A549 (cell line): ENCODE measurements around the gene RANBP9. TPM values are rescaled to one million over a fixed set of nuclear protein-coding genes. Genes with fewer than 3 reads are reported as not detected.
A peak's percentile ranks its signal among the peaks of the same experiment; 100 is the strongest.

Source experiments
- ATAC-seq, 2 experiments: fragments of 200-7000 bp in 1 of 2; fragments of >200 bp in 1 of 2; cut with Nextera tagmentation in 1 of 2; cut with Tn5 transposase in 1 of 2; 3 replicates each; pipeline versions ENCODE4 v1.8.0 to v1.9.1; 2018 to 2020; ENCODE audit warnings: mild to moderate bottlenecking in 1 of 2, moderate library complexity in 1 of 2
- CTCF ChIA-PET: fragments of 300-600 bp; sonication (Branson Sonifier 250); formaldehyde crosslinking; extraction: SDS; loops from one replicate; lab custom pipeline; 2021; ENCODE audit warnings: antibody characterized with exemption, inconsistent platforms; lab: Yijun Ruan, JAX
- POLR2A ChIA-PET: fragments of 350-600 bp; formaldehyde crosslinking; extraction: SDS; loops from one replicate; lab custom pipeline; 2021; ENCODE audit warnings: antibody characterized with exemption, inconsistent platforms; lab: Yijun Ruan, JAX
- DNase-seq, 2 experiments: peaks; one replicate each; pipeline versions ENCODE4 v3.0.0 to v3.0.0-alpha.2; 2011 to 2016; ENCODE audit warnings: low read depth in 1 of 2, low spot score in 1 of 2
- FAIRE-seq: peaks from 2 replicates; lab custom pipeline; 2011; peaks lifted over from hg19 to GRCh38; lab: Jason Lieb, UNC
- H3K27ac ChIP-seq, 2 experiments: fragments of >200 bp; sonication (Bioruptor Twin); formaldehyde crosslinking; 3 replicates each; pipeline ENCODE4 v1.5.1; 2016 to 2017
- H3K4me1 ChIP-seq: fragments of >200 bp; sonication (Bioruptor Twin); formaldehyde crosslinking; 3 replicates; pipeline ENCODE4 v1.6.1; 2016
- H3K4me2 ChIP-seq: fragments of >200 bp; sonication (Bioruptor Twin); formaldehyde crosslinking; 3 replicates; pipeline ENCODE4 v1.6.1; 2016
- H3K4me3 ChIP-seq: fragments of >200 bp; sonication (Bioruptor Twin); formaldehyde crosslinking; 3 replicates; pipeline ENCODE4 v1.5.1; 2016
- H3K9me3 ChIP-seq: fragments of >200 bp; sonication (Bioruptor Twin); formaldehyde crosslinking; 3 replicates; pipeline ENCODE4 v1.6.1; 2016
- BHLHE40 ChIP-seq: IDR thresholded peaks from 2 replicates; pipeline ENCODE4 v1.6.1; 2012; ENCODE audit warnings: low read depth, low read length, inconsistent platforms
- CBX2 ChIP-seq: fragments of 200-600 bp; sonication (generic); IDR thresholded peaks from 2 replicates; pipeline ENCODE4 v1.6.1; 2016; ENCODE audit warnings: low read depth, mild to moderate bottlenecking, borderline replicate concordance
- CBX8 ChIP-seq: fragments of 200-600 bp; sonication (generic); IDR thresholded peaks from 2 replicates; pipeline ENCODE4 v1.6.1; 2016
- CEBPB ChIP-seq, 2 experiments: fragments of >200 bp in 1 of 2; sonication (Bioruptor Twin) in 1 of 2; formaldehyde crosslinking in 1 of 2; IDR thresholded peaks; 2 replicates each; pipeline ENCODE4 v1.6.1; 2012 to 2016
- CHD4 ChIP-seq: fragments of 200-600 bp; sonication (generic); IDR thresholded peaks from 2 replicates; pipeline ENCODE4 v1.6.1; 2016; ENCODE audit warnings: antibody characterized with exemption, mild to moderate bottlenecking, borderline replicate concordance
- EHF ChIP-seq: fragments of 250-450 bp; sonication (Bioruptor Pico); IDR thresholded peaks from 2 replicates; pipeline ENCODE4 v1.5.0; 2020; ENCODE audit warnings: mild to moderate bottlenecking
- EP300 ChIP-seq, 2 experiments: fragments of >200 bp; sonication (Bioruptor Twin); formaldehyde crosslinking; IDR thresholded peaks; 2 replicates in 1 of 2; 3 replicates in 1 of 2; pipeline ENCODE4 v1.6.1; 2016 to 2017
- FOSL2 ChIP-seq, 2 experiments: fragments of 450-650 bp in 1 of 2; fragments of >200 bp in 1 of 2; sonication (Bioruptor Twin) in 1 of 2; formaldehyde crosslinking; IDR thresholded peaks; 2 replicates each; pipeline versions ENCODE4 v1.5.0 to v1.6.1; 2016 to 2020; ENCODE audit warnings: mild to moderate bottlenecking in 1 of 2, moderate library complexity in 1 of 2
- HOXB13 ChIP-seq: fragments of 250-450 bp; sonication (Bioruptor Pico); IDR thresholded peaks from 2 replicates; pipeline ENCODE4 v1.5.0; 2020; ENCODE audit warnings: low read depth, mild to moderate bottlenecking, moderate library complexity
- HOXB5 ChIP-seq: fragments of 250-450 bp; sonication (Bioruptor Pico); IDR thresholded peaks from 2 replicates; pipeline ENCODE4 v1.5.0; 2020; ENCODE audit warnings: mild to moderate bottlenecking, moderate library complexity
- JUNB ChIP-seq: fragments of >200 bp; sonication (Bioruptor Twin); formaldehyde crosslinking; IDR thresholded peaks from 2 replicates; pipeline ENCODE4 v1.6.1; 2016
- KDM5A ChIP-seq: fragments of 200-600 bp; sonication (generic); IDR thresholded peaks from 2 replicates; pipeline ENCODE4 v1.6.1; 2016; ENCODE audit warnings: antibody characterized with exemption, mild to moderate bottlenecking
- NFE2L2 ChIP-seq: fragments of 150-350 bp; conservative IDR thresholded peaks from 2 replicates; pipeline ENCODE4 v1.6.1; 2014; ENCODE audit warnings: low read length
- PHF8 ChIP-seq: fragments of 200-600 bp; sonication (generic); IDR thresholded peaks from 2 replicates; pipeline ENCODE4 v1.6.1; 2016; ENCODE audit warnings: low read depth, mild to moderate bottlenecking, antibody characterized with exemption, moderate library complexity, borderline replicate concordance
- RARB ChIP-seq: fragments of 250-450 bp; sonication (Bioruptor Pico); IDR thresholded peaks from 2 replicates; pipeline ENCODE4 v1.8.0; 2021; ENCODE audit warnings: mild to moderate bottlenecking, moderate library complexity
- ZFP36 ChIP-seq: fragments of 450-650 bp; IDR thresholded peaks from 2 replicates; pipeline ENCODE4 v1.6.1; 2014; ENCODE audit warnings: borderline replicate concordance; ENCODE audit not compliant: partially characterized antibody
- ZSCAN20 ChIP-seq: fragments of 250-450 bp; sonication (Bioruptor Pico); IDR thresholded peaks from 2 replicates; pipeline ENCODE4 v1.8.0; 2022; ENCODE audit warnings: mild to moderate bottlenecking, moderate library complexity
- WGBS: methylation state at CpG from one replicate; pipeline ENCODE4 v1.1.6; 2017; ENCODE audit errors: missing lambda C conversion rate; 5-methylcytosine and 5-hydroxymethylcytosine counted together
- polyA plus RNA-seq, 4 experiments: library from polyadenylated mRNA; depleted of rRNA in 3 of 4; stranded (reverse); fragments of >200 nt; fragmentation: RNase III in 1 of 4; extraction: RNeasy Plus Mini Kit Qiagen cat#74134 plus additional on column Dnase treatment in 1 of 4; gene quantifications; 2 replicates in 3 of 4; 3 replicates in 1 of 4; pipeline ENCODE4 v1.2.3, GENCODE V29; 2011 to 2017
- TF ChIP-seq, protein P1 (sequence below): fragments of >200 bp; sonication (Bioruptor Twin); formaldehyde crosslinking; IDR thresholded peaks from 3 replicates; pipeline ENCODE4 v1.6.1; 2016
- TF ChIP-seq, protein P2 (sequence below): fragments of 250-450 bp; sonication (Bioruptor Pico); IDR thresholded peaks from 2 replicates; pipeline ENCODE4 v1.5.0; 2020; ENCODE audit warnings: low read depth, mild to moderate bottlenecking, moderate library complexity
- TF ChIP-seq, protein P3 (sequence below): fragments of >200 bp; sonication (Bioruptor Twin); formaldehyde crosslinking; IDR thresholded peaks from 2 replicates; pipeline ENCODE4 v1.6.1; 2016
- TF ChIP-seq, protein P4 (sequence below): IDR thresholded peaks from 2 replicates; pipeline ENCODE4 v1.6.1; 2012; ENCODE audit warnings: low read depth, borderline replicate concordance

RANBP9 gene
- polyA plus RNA-seq, 2 of the 4 experiments (the other 2 are of a cell fraction) = 13.7 to 15.7 TPM

DNA sequence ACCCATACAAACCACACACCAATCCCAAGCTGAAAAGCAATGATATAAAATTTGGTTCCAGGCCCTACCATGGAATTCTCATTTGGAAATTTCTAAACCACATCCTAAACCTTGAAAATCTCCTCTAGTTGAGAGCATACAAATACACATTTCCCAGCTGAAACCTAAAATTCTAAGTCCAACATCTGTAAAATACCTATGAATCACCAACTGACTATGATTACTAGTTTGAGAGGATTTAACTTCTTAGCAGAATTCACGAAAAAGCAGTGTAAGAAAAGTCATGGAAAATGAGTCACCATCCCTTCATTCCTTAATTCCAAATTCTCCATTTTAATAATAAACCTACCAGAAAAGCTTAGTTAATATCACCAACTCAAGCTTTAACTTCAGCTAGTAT lies 15.4 kb downstream of the RANBP9 start:
- ATAC-seq = no peak
- FAIRE-seq = no peak
- 0 out of 3 replicates have a peak, but pooled peaks cover 5% of the 10 kb centered on the region for H3K4me1 ChIP-seq
- ChIA-PET CTCF (no interaction called here), POLR2A (no interaction called here)
- no peaks in the 10 kb centered on the region for H3K9me3 ChIP-seq
- WGBS = 47% methylated on average over 1 of the region's 1 CpG
- H3K27ac ChIP-seq = no peak overlapping the region
- no peak overlapping the region for H3K4me2 ChIP-seq
- no peak for DNase-seq
- H3K4me3 ChIP-seq = no peak overlapping the region
- TF ChIP-seq, protein P1, sequence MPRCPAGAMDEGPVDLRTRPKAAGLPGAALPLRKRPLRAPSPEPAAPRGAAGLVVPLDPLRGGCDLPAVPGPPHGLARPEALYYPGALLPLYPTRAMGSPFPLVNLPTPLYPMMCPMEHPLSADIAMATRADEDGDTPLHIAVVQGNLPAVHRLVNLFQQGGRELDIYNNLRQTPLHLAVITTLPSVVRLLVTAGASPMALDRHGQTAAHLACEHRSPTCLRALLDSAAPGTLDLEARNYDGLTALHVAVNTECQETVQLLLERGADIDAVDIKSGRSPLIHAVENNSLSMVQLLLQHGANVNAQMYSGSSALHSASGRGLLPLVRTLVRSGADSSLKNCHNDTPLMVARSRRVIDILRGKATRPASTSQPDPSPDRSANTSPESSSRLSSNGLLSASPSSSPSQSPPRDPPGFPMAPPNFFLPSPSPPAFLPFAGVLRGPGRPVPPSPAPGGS = no peak
- TF ChIP-seq FOSL2 (IDR thresholded peaks at IDR 0.05) = no peak
- 0 out of 2 replicates have a peak, but pooled peaks have one; percentile 25 for TF ChIP-seq FOSL2 (CRISPR knock-in tag; IDR thresholded peaks at IDR 0.05)
- TF ChIP-seq, all 56 proteins: peak for 1

DNA sequence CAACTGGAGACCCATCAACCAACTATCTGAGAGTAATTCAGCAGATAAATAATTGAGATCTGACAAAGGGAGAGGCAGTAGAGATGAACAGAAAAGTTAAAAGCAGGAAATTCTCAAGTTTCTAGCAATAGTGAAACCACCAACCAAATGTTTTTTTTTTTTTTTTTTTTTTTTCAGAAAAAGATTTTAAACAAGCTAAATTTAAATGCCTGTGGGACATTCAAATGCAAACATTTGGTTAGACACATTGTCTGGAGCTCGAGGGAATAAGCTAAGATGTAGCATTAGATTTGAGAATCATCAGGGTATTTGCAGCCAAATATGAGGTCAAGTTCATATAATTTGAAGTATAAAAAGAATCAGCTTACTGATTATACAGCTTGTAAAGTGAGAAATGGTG lies 16.4 kb downstream of the RANBP9 start:
- POLR2A ChIA-PET = no interaction called here
- DNase-seq = no peak
- 83% methylated on average over 1 of the region's 1 CpG for WGBS
- H3K4me1 ChIP-seq = 0 out of 3 replicates have a peak, but pooled peaks cover 5% of the 10 kb centered on the region
- H3K4me2 ChIP-seq = no peak overlapping the region
- no peaks in the 10 kb centered on the region for H3K9me3 ChIP-seq
- CTCF ChIA-PET = no interaction called here
- TF ChIP-seq NFE2L2 = no peak
- TF ChIP-seq CEBPB (IDR thresholded peaks at IDR 0.05) = no peak
- no peak for TF ChIP-seq HOXB13 (CRISPR knock-in tag)
- no peak for TF ChIP-seq EHF (CRISPR knock-in tag)
- TF ChIP-seq, protein P1 = no peak
- no peak for TF ChIP-seq ZFP36
- no peak for TF ChIP-seq ZSCAN20 (CRISPR knock-in tag)
- TF ChIP-seq RARB (CRISPR knock-in tag) = no peak
- no peak for TF ChIP-seq PHF8
- TF ChIP-seq JUNB = no peak
- H3K27ac ChIP-seq = no peak overlapping the region
- ATAC-seq = no peak
- no peak overlapping the region for H3K4me3 ChIP-seq
- FAIRE-seq = no peak

DNA sequence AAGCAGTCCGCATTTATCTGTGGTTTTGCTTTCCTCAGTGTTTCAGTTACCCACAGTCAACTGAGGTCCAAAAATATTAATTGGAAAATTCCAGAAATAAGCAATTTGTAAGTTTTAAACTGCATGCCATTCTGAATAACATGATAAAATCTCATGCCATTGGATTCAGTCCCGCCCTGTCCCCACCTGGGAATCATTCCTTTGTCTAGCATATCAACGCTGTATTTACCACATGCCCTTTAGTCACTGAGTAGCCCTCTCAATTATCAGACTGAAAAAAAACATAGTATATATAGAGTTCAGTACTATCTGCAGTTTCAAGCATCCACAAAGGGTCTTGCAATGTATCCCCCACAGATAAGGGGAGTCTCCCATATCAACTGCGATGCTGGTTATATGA lies 17.1 kb downstream of the RANBP9 start:
- Histone ChIP-seq H3K4me2 (no peak overlapping the region), H3K4me3 (no peak overlapping the region), H3K27ac (no peak overlapping the region), H3K9me3 (no peaks in the 10 kb centered on the region), H3K4me1 (0 out of 3 replicates have a peak, but pooled peaks cover 5% of the 10 kb centered on the region)
- FAIRE-seq (no peak), ATAC-seq (no peak), DNase-seq (no peak)
- CTCF ChIA-PET = no interaction called here
- TF ChIP-seq JUNB (no peak), KDM5A (no peak), HOXB5 (CRISPR knock-in tag) (no peak), CBX8 (no peak), EP300 (IDR thresholded peaks at IDR 0.05) (no peak), RARB (CRISPR knock-in tag) (no peak), FOSL2 (IDR thresholded peaks at IDR 0.05) (no peak), FOSL2 (CRISPR knock-in tag; IDR thresholded peaks at IDR 0.05) (no peak), NFE2L2 (no peak), PHF8 (no peak), BHLHE40 (no peak), ZSCAN20 (CRISPR knock-in tag) (no peak), CHD4 (no peak), CBX2 (no peak)
- TF ChIP-seq, protein P2, sequence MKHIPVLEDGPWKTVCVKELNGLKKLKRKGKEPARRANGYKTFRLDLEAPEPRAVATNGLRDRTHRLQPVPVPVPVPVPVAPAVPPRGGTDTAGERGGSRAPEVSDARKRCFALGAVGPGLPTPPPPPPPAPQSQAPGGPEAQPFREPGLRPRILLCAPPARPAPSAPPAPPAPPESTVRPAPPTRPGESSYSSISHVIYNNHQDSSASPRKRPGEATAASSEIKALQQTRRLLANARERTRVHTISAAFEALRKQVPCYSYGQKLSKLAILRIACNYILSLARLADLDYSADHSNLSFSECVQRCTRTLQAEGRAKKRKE (CRISPR knock-in tag) = no peak
- TF ChIP-seq, protein P3, sequence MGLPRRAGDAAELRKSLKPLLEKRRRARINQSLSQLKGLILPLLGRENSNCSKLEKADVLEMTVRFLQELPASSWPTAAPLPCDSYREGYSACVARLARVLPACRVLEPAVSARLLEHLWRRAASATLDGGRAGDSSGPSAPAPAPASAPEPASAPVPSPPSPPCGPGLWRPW = no peak
- TF ChIP-seq, protein P4, sequence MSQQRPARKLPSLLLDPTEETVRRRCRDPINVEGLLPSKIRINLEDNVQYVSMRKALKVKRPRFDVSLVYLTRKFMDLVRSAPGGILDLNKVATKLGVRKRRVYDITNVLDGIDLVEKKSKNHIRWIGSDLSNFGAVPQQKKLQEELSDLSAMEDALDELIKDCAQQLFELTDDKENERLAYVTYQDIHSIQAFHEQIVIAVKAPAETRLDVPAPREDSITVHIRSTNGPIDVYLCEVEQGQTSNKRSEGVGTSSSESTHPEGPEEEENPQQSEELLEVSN = no peak
- POLR2A ChIA-PET = no interaction called here
- 91% methylated on average over 4 of the region's 4 CpGs for WGBS
